ENCODE results near the gene AP1AR. TPM values are rescaled to one million over a fixed set of nuclear protein-coding genes. Genes with fewer than 3 reads are reported as not detected.

AP1AR gene
- total RNA-seq, 2 donors from 2014 or later = 9.1 to 12.5 TPM

DNA sequence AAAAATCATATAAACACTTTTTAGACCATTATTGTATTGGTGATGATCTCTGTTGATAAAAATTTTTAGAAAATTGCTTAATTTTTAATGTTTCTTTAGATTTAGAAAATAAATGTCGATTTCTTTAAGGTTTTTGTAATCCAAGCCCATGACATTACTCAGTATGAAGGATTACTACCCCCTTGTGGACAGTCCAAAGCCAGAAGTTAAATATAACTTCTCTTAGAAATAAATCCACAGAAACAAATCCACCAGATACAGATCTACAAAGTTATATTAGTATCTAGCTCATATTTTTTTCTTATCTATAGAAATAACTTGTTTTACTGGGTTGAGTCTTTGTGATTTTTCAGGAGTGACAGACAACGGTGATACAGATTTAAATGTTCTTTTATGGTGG is 35.2 kb downstream of the AP1AR start:
- WGBS, 2 donors = 49 to 51% methylated on average over 2 of the region's 2 CpGs
- TF ChIP-seq, protein P1, sequence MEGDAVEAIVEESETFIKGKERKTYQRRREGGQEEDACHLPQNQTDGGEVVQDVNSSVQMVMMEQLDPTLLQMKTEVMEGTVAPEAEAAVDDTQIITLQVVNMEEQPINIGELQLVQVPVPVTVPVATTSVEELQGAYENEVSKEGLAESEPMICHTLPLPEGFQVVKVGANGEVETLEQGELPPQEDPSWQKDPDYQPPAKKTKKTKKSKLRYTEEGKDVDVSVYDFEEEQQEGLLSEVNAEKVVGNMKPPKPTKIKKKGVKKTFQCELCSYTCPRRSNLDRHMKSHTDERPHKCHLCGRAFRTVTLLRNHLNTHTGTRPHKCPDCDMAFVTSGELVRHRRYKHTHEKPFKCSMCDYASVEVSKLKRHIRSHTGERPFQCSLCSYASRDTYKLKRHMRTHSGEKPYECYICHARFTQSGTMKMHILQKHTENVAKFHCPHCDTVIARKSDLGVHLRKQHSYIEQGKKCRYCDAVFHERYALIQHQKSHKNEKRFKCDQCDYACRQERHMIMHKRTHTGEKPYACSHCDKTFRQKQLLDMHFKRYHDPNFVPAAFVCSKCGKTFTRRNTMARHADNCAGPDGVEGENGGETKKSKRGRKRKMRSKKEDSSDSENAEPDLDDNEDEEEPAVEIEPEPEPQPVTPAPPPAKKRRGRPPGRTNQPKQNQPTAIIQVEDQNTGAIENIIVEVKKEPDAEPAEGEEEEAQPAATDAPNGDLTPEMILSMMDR (IDR thresholded peaks at IDR 0.05) = peak in 6 of 7 experiments; percentile 31 to 55 (median 46)
- TF ChIP-seq POLR2A (IDR thresholded peaks at IDR 0.05) = no peak
- ATAC-seq (no peak), DNase-seq (no peak)
- Histone ChIP-seq H3K9me3 (no peaks in the 10 kb centered on the region), H3K36me3 (replicated peaks in 1 of 2; ENCODE audit: insufficient read depth in 1 of 2, low read depth in 2 of 2) (no peaks in the 10 kb centered on the region), H3K27me3 (no peaks in the 10 kb centered on the region), H3K4me1 (no peaks in the 10 kb centered on the region), H3K4me3 (no peak overlapping the region), H3K27ac (no peak overlapping the region)
- intact Hi-C loops (cut with DNase I) = no loop called here

DNA sequence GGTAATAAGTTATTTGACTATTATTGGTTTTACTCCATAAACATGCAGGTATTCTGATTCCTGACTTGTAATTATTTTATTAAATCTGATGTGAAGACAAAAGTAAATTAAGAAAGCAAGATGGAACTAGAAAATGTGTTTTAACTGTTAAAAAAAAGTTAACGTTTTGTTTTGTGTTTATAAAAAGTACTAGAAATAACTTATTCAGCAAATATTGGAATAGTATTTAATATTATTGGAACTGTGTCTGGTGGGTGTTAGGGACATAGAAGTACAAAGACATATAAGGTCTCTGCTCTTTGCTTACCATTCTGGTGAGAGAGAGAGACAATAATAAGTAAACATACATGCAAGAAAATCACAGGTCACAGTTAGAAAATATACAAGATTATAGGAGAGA is 38.5 kb downstream of the AP1AR start:
- WGBS, 2 donors = 44 to 51% methylated on average over 1 of the region's 1 CpG

DNA sequence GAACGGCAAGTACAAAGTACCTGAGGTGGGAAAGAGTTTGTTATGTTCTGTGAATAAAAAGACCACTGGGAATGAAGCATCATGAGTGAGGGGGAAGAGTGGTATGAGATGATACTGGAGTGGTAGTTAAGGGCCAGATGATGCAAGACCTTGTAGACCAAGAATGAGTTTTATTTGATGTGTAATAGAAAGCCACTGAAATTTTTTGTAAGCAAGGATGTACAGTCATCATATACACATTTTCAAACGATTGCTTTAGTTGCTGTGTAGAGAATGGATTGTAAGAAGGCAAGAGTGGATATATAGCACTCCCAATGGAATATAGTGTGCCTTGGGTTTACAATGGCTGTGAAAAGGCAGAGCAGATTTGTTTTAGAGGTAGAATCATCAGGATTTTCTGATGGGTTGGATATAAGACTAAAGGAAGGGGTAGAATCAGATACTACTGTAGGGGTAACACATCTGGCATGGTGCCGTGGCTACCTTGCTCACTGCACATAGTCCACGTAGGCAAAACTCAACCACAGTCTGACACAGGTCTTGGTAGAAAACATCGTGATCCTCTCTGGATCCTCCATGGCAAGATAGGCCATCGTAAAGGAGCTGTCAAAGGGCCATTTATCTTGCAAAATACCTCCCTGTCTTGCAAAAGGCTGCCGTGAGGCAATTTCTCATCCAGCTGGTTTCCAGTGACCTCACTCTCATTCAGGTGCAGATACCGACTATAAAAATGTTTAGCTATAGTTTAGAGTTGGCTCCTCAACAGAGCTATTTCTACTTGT is 39.2 kb downstream of the AP1AR start:
- ATAC-seq (no peak), DNase-seq (no peak)
- H3K27me3 ChIP-seq = no peaks in the 10 kb centered on the region
- H3K9me3 ChIP-seq = no peaks in the 10 kb centered on the region
- no peak overlapping the region for H3K27ac ChIP-seq
- peaks cover 6% of the 10 kb centered on the region for H3K4me1 ChIP-seq
- H3K36me3 ChIP-seq (replicated peaks in 1 of 2; ENCODE audit: insufficient read depth in 1 of 2, low read depth in 2 of 2) = no peaks in the 10 kb centered on the region
- intact Hi-C loops (cut with DNase I) = no loop called here
- TF ChIP-seq POLR2A (IDR thresholded peaks at IDR 0.05) = no peak
- TF ChIP-seq, protein P1 (IDR thresholded peaks at IDR 0.05) = no peak
- WGBS, 2 donors = 72 to 80% methylated on average over 8 of the region's 8 CpGs
- H3K4me3 ChIP-seq = no peak overlapping the region

More for the DNA sequence above, 38.5 kb downstream of the AP1AR start:
- H3K4me3 ChIP-seq = no peak overlapping the region
- DNase-seq (no peak), ATAC-seq (no peak)
- no peaks in the 10 kb centered on the region for H3K9me3 ChIP-seq
- TF ChIP-seq, protein P1 (IDR thresholded peaks at IDR 0.05) = no peak
- H3K36me3 ChIP-seq (replicated peaks in 1 of 2; ENCODE audit: insufficient read depth in 1 of 2, low read depth in 2 of 2) = no peaks in the 10 kb centered on the region
- no peak overlapping the region for H3K27ac ChIP-seq
- intact Hi-C loops (cut with DNase I) = no loop called here
- peaks cover 6% of the 10 kb centered on the region for H3K4me1 ChIP-seq
- no peaks in the 10 kb centered on the region for H3K27me3 ChIP-seq

DNA sequence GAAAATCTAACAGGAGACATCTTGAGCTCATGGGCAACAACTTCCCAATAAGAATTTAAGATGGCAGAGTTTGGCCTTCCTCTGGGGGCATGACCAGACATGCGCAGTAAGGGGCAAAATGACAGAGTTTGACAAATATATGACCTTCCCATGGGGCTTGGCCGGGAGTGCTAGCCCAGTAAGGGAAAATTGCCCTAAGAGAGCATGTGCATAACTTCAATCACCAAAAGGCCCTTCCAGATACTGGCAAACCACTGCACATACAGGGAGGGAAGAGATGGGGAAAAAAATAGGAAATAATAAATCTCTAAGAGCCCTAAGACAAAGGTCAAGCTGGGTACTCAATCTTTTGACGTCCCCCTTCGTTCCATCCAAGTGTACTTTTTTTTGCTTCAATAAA is 40.7 kb downstream of the AP1AR start:
- DNase-seq (no peak), ATAC-seq (no peak)
- no peak for TF ChIP-seq POLR2A (IDR thresholded peaks at IDR 0.05)
- TF ChIP-seq, protein P1 (IDR thresholded peaks at IDR 0.05) = no peak
- H3K27ac ChIP-seq = no peak overlapping the region
- no peak overlapping the region for H3K4me3 ChIP-seq
- no peaks in the 10 kb centered on the region for H3K27me3 ChIP-seq
- WGBS, 2 donors = 77 to 84% methylated on average over 4 of the region's 4 CpGs
- intact Hi-C loops (cut with DNase I) = no loop called here
- no peaks in the 10 kb centered on the region for H3K9me3 ChIP-seq
- peaks cover 0 to 3% of the 10 kb centered on the region in 2 donors for H3K36me3 ChIP-seq (replicated peaks in 1 of 2; ENCODE audit: insufficient read depth in 1 of 2, low read depth in 2 of 2)
- H3K4me1 ChIP-seq = peaks cover 17% of the 10 kb centered on the region

DNA sequence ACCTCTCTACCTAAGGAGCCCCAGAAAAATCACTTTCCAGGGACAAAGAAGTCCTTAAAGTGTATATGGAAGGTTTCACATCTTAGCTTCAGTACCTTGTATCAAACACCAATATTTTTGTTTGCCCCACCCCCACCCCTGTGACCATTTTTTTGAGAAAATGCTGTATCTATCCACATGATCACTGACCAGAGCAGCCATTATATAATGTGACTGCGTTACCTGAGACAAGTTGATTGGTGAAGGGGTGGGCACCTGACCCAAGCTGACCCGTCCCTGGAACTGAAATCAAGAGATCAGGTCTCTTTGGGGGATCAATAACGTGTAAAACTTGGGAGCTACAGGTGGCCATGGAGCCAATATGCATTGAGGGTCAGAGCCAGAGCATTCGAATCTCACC is 43.4 kb downstream of the AP1AR start:
- H3K9me3 ChIP-seq = no peaks in the 10 kb centered on the region
- DNase-seq (no peak), ATAC-seq (no peak)
- WGBS, 2 donors = 92 to 95% methylated on average over 4 of the region's 4 CpGs
- H3K4me1 ChIP-seq = peaks cover 41% of the 10 kb centered on the region
- peaks cover 0 to 3% of the 10 kb centered on the region in 2 donors for H3K36me3 ChIP-seq (replicated peaks in 1 of 2; ENCODE audit: insufficient read depth in 1 of 2, low read depth in 2 of 2)
- intact Hi-C loops (cut with DNase I) = no loop called here
- H3K27me3 ChIP-seq = no peaks in the 10 kb centered on the region
- no peak overlapping the region for H3K27ac ChIP-seq
- no peak overlapping the region for H3K4me3 ChIP-seq
- TF ChIP-seq, protein P1 (IDR thresholded peaks at IDR 0.05) = no peak
- TF ChIP-seq POLR2A (IDR thresholded peaks at IDR 0.05) = no peak

Measured in body of pancreas (tissue), 4 donors.